HCT116 (cell line): Measurements from ENCODE around the gene ROBO1. TPM values are rescaled to one million over a fixed set of nuclear protein-coding genes. Genes with fewer than 3 reads are reported as not detected.

ENCODE experiments used
- ATAC-seq: fragments of 200-7000 bp; cut with Tn5 transposase; 2 replicates; pipeline ENCODE4 v1.9.1; 2020; ENCODE audit warnings: mild to moderate bottlenecking, moderate library complexity
- BruUV-seq: library from RNA; stranded (reverse); fragments of 400-500 nt; replicated peaks from 2 replicates; lab custom pipeline; 2021; lab: Mats Ljungman, UMichigan
- CTCF ChIA-PET: fragments of 300-600 bp; sonication (Branson Sonifier 250); formaldehyde crosslinking; loops from one replicate; lab custom pipeline; 2021; ENCODE audit warnings: antibody characterized with exemption; lab: Charles Lee
- POLR2A ChIA-PET: fragments of 300-600, 350-600 bp; sonication (Branson Sonifier 250); formaldehyde crosslinking; loops from one replicate; lab custom pipeline; 2021; ENCODE audit warnings: antibody characterized with exemption; lab: Charles Lee
- RAD21 ChIA-PET, 2 experiments: fragments of 300-600 bp; sonication (Branson Sonifier 250); formaldehyde crosslinking; loops; one replicate each; lab custom pipeline; 2023; ENCODE audit warnings: low total read pairs in 2 of 2; ENCODE audit not compliant: uncharacterized antibody in 2 of 2, unreplicated experiment in 2 of 2, low non-redundant PET in 1 of 2; lab: Charles Lee
- DNase-seq: peaks from one replicate; pipeline ENCODE4 v3.0.0-alpha.2; 2010; ENCODE audit warnings: low read depth, low spot score
- H2AFZ ChIP-seq: fragments of 200-600 bp; shearing (Covaris generic), sonication (generic); 2 replicates; pipeline ENCODE4 v1.6.1; 2017; ENCODE audit warnings: low read depth, mixed run types, mixed read lengths, antibody characterized with exemption, low read length; ENCODE audit not compliant: poor library complexity, severe bottlenecking
- H3K27ac ChIP-seq: 2 replicates; pipeline ENCODE4 v1.5.1; 2012; ENCODE audit warnings: low read depth, low read length
- H3K27me3 ChIP-seq: fragments of 200-600 bp; sonication (generic); 2 replicates; pipeline ENCODE4 v1.6.1; 2016; ENCODE audit warnings: mixed run types, low read length, mixed read lengths; ENCODE audit not compliant: insufficient read depth
- H3K36me3 ChIP-seq, 2 experiments: fragments of 200-500 bp in 1 of 2; fragments of 200-600 bp in 1 of 2; sonication (Bioruptor generic) in 1 of 2; sonication (generic) in 1 of 2; 2 replicates each; pipeline versions ENCODE4 v1.5.1 to v1.6.1; 2014 to 2016; ENCODE audit warnings: low read length in 2 of 2, inconsistent platforms in 1 of 2, mixed read lengths in 1 of 2, mixed run types in 1 of 2; ENCODE audit not compliant: insufficient read depth in 2 of 2, control insufficient read depth in 1 of 2
- H3K4me1 ChIP-seq, 2 experiments: fragments of 200-600 bp in 1 of 2; sonication (generic) in 1 of 2; 2 replicates each; pipeline versions ENCODE4 v1.5.1 to v1.6.1; 2012 to 2017; ENCODE audit warnings: low read length in 2 of 2, inconsistent platforms in 1 of 2, mild to moderate bottlenecking in 1 of 2, mixed read lengths in 1 of 2, mixed run types in 1 of 2, moderate library complexity in 1 of 2; ENCODE audit not compliant: insufficient read depth in 2 of 2, control insufficient read depth in 1 of 2
- H3K4me2 ChIP-seq: fragments of 200-600 bp; sonication (generic); 2 replicates; pipeline ENCODE4 v1.6.1; 2017; ENCODE audit warnings: mixed run types, low read length, mixed read lengths
- H3K4me3 ChIP-seq, 2 experiments: fragments of 200-600 bp in 1 of 2; sonication (generic) in 1 of 2; replicated peaks in 1 of 2; 2 replicates each; pipeline ENCODE4 v1.5.1; 2011 to 2016; ENCODE audit warnings: low read length in 2 of 2, control low read depth in 1 of 2, low read depth in 1 of 2, mild to moderate bottlenecking in 1 of 2, mixed read lengths in 1 of 2, mixed run types in 1 of 2
- H3K79me2 ChIP-seq: fragments of 200-600 bp; sonication (generic); 2 replicates; pipeline ENCODE4 v1.6.1; 2017; ENCODE audit warnings: mild to moderate bottlenecking, mixed run types, low read length, moderate library complexity, mixed read lengths; ENCODE audit not compliant: insufficient read depth
- H3K9ac ChIP-seq: fragments of 200-600 bp; sonication (generic); 2 replicates; pipeline ENCODE4 v1.6.1; 2016; ENCODE audit warnings: low read length, mixed read lengths
- H3K9me2 ChIP-seq: fragments of 200-600 bp; sonication (generic), shearing (Covaris generic); 2 replicates; pipeline ENCODE4 v1.6.1; 2017; ENCODE audit warnings: mixed run types, mild to moderate bottlenecking, moderate library complexity; ENCODE audit not compliant: insufficient read depth
- H3K9me3 ChIP-seq, 2 experiments: fragments of 200-500 bp in 1 of 2; fragments of 200-600 bp in 1 of 2; sonication (Bioruptor generic) in 1 of 2; sonication (generic) in 1 of 2; 2 replicates each; pipeline ENCODE4 v1.6.1; 2014 to 2017; ENCODE audit warnings: low read length in 2 of 2, mixed read lengths in 2 of 2, inconsistent platforms in 1 of 2, low read depth in 1 of 2, mild to moderate bottlenecking in 1 of 2, mixed run types in 1 of 2, moderate library complexity in 1 of 2; ENCODE audit not compliant: control insufficient read depth in 1 of 2, insufficient read depth in 1 of 2
- H4K20me1 ChIP-seq: fragments of 200-600 bp; sonication (generic), shearing (Covaris generic); 2 replicates; pipeline ENCODE4 v1.6.1; 2017; ENCODE audit warnings: mixed run types, mild to moderate bottlenecking, moderate library complexity; ENCODE audit not compliant: insufficient read depth
- CBX3 ChIP-seq: IDR thresholded peaks from 2 replicates; pipeline ENCODE4 v1.6.1; 2012; ENCODE audit warnings: low read depth
- CTCF ChIP-seq, 3 experiments: fragments of 200-600 bp in 1 of 3; sonication (generic) in 1 of 3; IDR thresholded peaks in 2 of 3; conservative IDR thresholded peaks in 1 of 3; 2 replicates each; pipeline ENCODE4 v1.5.1; 2012 to 2017; ENCODE audit warnings: low read depth in 2 of 3, low read length in 2 of 3, antibody characterized with exemption in 1 of 3, borderline replicate concordance in 1 of 3, control low read depth in 1 of 3, mild to moderate bottlenecking in 1 of 3, mixed read lengths in 1 of 3, mixed run types in 1 of 3, moderate library complexity in 1 of 3; ENCODE audit not compliant: insufficient read depth in 1 of 3
- EZH2phosphoT487 ChIP-seq: fragments of 200-600 bp; IDR thresholded peaks from 2 replicates; pipeline ENCODE4 v1.6.1; 2018; ENCODE audit warnings: antibody characterized with exemption, borderline replicate concordance
- JUND ChIP-seq: IDR thresholded peaks from 2 replicates; pipeline ENCODE4 v1.6.1; 2012
- MAX ChIP-seq: IDR thresholded peaks from 2 replicates; pipeline ENCODE4 v1.6.1; 2012
- POLR2A ChIP-seq: IDR thresholded peaks from 2 replicates; pipeline ENCODE4 v1.7.0; 2011; ENCODE audit warnings: borderline replicate concordance; ENCODE audit not compliant: insufficient read depth, insufficient read length; ENCODE audit errors: extremely low read depth
- POLR2AphosphoS5 ChIP-seq: IDR thresholded peaks from 2 replicates; pipeline ENCODE4 v1.6.1; 2011; ENCODE audit warnings: mild to moderate bottlenecking, low read depth, low read length, moderate library complexity
- REST ChIP-seq: IDR thresholded peaks from 2 replicates; pipeline ENCODE4 v1.6.1; 2012; ENCODE audit warnings: low read depth
- SIN3A ChIP-seq: IDR thresholded peaks from 2 replicates; pipeline ENCODE4 v1.6.1; 2012; ENCODE audit warnings: low read depth
- SP1 ChIP-seq: IDR thresholded peaks from 2 replicates; pipeline ENCODE4 v1.6.1; 2012; ENCODE audit warnings: low read depth
- ZBTB33 ChIP-seq: IDR thresholded peaks from 2 replicates; pipeline ENCODE4 v1.6.1; 2011; ENCODE audit warnings: mild to moderate bottlenecking, low read length, moderate library complexity; ENCODE audit not compliant: insufficient replicate concordance; ENCODE audit errors: extremely low read depth
- ZFX ChIP-seq: fragments of 450-650 bp; IDR thresholded peaks from 2 replicates; pipeline ENCODE4 v1.6.1; 2017
- intact Hi-C: fragments of 100-400 bp; cut with micrococcal nuclease; formaldehyde crosslinking; loops from 2 replicates; pipeline ENCODE4 v1.10.0; 2022
- total RNA-seq: library from RNA; stranded (reverse); gene quantifications from one replicate; pipeline ENCODE4 v1.2.1, GENCODE V29; 2021; ENCODE audit not compliant: unreplicated experiment

ROBO1 gene
- total RNA-seq, 1 experiment from 2014 or later, result 0.27 TPM

GRCh38 chr3:79056498-79056897 lies 711.3 kb downstream of the ROBO1 start:
- H3K4me2 ChIP-seq, result no peak overlapping the region
- ChIA-PET CTCF (no interaction called here), RAD21 (no interaction called here)
- H3K4me3 ChIP-seq, result no peak overlapping the region
- intact Hi-C loops, result no loop called here
- no peak for ATAC-seq
- no peak overlapping the region for H3K9ac ChIP-seq
- no peak overlapping the region for H3K27ac ChIP-seq
- TF ChIP-seq EZH2phosphoT487 (no peak), ZFX (no peak), SP1 (no peak), JUND (no peak), CBX3 (no peak), REST (no peak), MAX (no peak), CTCF (IDR thresholded peaks at IDR 0.05 in 2 of 3, conservative IDR thresholded peaks at IDR 0.05 in 1 of 3; ENCODE audit: borderline replicate concordance in 1 of 3, insufficient read depth in 1 of 3, low read depth in 2 of 3, low read length in 2 of 3) (no peak), ZBTB33 (no peak), SIN3A (no peak), POLR2AphosphoS5 (no peak), POLR2A (no peak)
- TF ChIP-seq, all 23 proteins: peak for 0
- no TSS peak for BruUV-seq
- POLR2A ChIA-PET, result no interaction called here
- Histone ChIP-seq H3K9me2 (no peaks in the 10 kb centered on the region), H3K27me3 (no peaks in the 10 kb centered on the region), H4K20me1 (no peaks in the 10 kb centered on the region), H3K9me3 (peaks cover 7 to 9% of the 10 kb centered on the region in 2 experiments; a peak in 2 of 4 replicates), H3K4me1 (no peaks in the 10 kb centered on the region), H2AFZ (no peak overlapping the region), H3K36me3 (no peaks in the 10 kb centered on the region), H3K79me2 (no peaks in the 10 kb centered on the region)
- DNase-seq, result no peak
